SK-N-SH treated with all-trans-retinoic acid at 6 μM for 48 hours (cell line): ENCODE results near the gene PDE4B.

Source experiments
- BACH2 ChIP-seq: fragments of 250-450 bp; sonication (Bioruptor Pico); IDR thresholded peaks from 2 replicates; pipeline ENCODE4 v1.9.0; 2021; ENCODE audit warnings: mild to moderate bottlenecking, borderline replicate concordance
- CSDC2 ChIP-seq: fragments of 250-450 bp; sonication (Bioruptor Pico); IDR thresholded peaks from 2 replicates; pipeline ENCODE4 v1.5.0; 2020; ENCODE audit warnings: mild to moderate bottlenecking, moderate library complexity
- ESRRG ChIP-seq: fragments of 250-450 bp; sonication (Bioruptor Pico); IDR thresholded peaks from 2 replicates; pipeline ENCODE4 v1.6.1; 2021; ENCODE audit warnings: mild to moderate bottlenecking
- OSR1 ChIP-seq: fragments of 250-450 bp; sonication (Bioruptor Pico); IDR thresholded peaks from 2 replicates; pipeline ENCODE4 v1.8.0; 2022; ENCODE audit warnings: moderate library complexity, mild to moderate bottlenecking, inconsistent platforms
- RARB ChIP-seq: fragments of 250-450 bp; sonication (Bioruptor Pico); IDR thresholded peaks from 2 replicates; pipeline ENCODE4 v1.8.0; 2021; ENCODE audit warnings: mild to moderate bottlenecking, moderate library complexity
- TCF4 ChIP-seq: fragments of 250-450 bp; sonication (Bioruptor Pico); IDR thresholded peaks from 2 replicates; pipeline ENCODE4 v1.8.0; 2021; ENCODE audit warnings: mild to moderate bottlenecking, moderate library complexity, borderline replicate concordance
- ZNF565 ChIP-seq: fragments of 450-650 bp; formaldehyde crosslinking; conservative IDR thresholded peaks from 2 replicates; pipeline ENCODE4 v1.5.0; 2020; ENCODE audit warnings: low read depth, mild to moderate bottlenecking, moderate library complexity
- TF ChIP-seq, protein P1 (sequence below): fragments of 250-450 bp; sonication (Bioruptor Pico); IDR thresholded peaks from 2 replicates; pipeline ENCODE4 v1.8.0; 2020; ENCODE audit warnings: mild to moderate bottlenecking, moderate library complexity, borderline replicate concordance

DNA sequence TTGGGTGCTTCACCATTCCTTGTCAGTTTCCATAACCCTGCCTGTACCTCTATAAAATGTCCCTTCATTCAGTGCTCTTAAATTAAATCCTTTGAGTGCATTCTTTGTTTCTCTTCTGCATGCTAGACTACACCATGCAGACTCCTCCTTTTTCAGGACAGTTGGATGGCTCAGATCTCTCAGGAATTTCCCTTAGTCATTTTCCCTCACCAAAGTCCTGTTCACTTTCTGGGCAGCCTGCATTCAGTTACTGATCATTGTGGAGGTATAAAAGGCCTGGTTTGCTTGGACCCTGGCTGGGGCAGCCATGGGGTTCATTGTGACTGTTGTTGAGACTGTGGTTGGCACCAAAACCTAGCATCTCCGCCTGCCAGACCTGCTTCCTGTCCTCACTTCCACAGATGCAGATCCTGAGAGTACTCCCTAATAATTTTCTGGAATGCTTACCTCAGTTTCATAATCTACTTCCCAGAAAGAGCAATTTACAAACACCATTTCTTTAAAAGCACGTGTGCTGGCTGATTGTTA lies 88.4 kb downstream of the PDE4B start:
- TF ChIP-seq ZNF565 (CRISPR knock-in tag) (no peak), BACH2 (CRISPR knock-in tag) (no peak), CSDC2 (CRISPR knock-in tag) (no peak), RARB (CRISPR knock-in tag) (no peak), TCF4 (CRISPR knock-in tag) (no peak), ESRRG (no peak), OSR1 (no peak)
- TF ChIP-seq, protein P1, sequence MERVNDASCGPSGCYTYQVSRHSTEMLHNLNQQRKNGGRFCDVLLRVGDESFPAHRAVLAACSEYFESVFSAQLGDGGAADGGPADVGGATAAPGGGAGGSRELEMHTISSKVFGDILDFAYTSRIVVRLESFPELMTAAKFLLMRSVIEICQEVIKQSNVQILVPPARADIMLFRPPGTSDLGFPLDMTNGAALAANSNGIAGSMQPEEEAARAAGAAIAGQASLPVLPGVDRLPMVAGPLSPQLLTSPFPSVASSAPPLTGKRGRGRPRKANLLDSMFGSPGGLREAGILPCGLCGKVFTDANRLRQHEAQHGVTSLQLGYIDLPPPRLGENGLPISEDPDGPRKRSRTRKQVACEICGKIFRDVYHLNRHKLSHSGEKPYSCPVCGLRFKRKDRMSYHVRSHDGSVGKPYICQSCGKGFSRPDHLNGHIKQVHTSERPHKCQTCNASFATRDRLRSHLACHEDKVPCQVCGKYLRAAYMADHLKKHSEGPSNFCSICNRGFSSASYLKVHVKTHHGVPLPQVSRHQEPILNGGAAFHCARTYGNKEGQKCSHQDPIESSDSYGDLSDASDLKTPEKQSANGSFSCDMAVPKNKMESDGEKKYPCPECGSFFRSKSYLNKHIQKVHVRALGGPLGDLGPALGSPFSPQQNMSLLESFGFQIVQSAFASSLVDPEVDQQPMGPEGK (CRISPR knock-in tag): no peak
